ENCODE data around the gene PRDX5.

PRDX5 gene

GRCh38 chr11:64317325-64317960 lies 478 bp upstream of the PRDX5 start, which contains the start of gene TRMT112:
TRMT112 (minus strand) TSS chr11:64317559; CDS start chr11:64317526, 33 bp downstream.
- Histone ChIP-seq H3K27ac (peak within 1 kb of the TSS; percentile 91 to 99), H3K4me3 (peak within 1 kb of the TSS; percentile 91)
- peak; percentile 98 for DNase-seq (ENCODE audit: low spot score)
- no peak for TF ChIP-seq CTCF (IDR thresholded peaks at IDR 0.05)

- H3K4me3 ChIP-seq = peak overlapping the region; percentile 91
- TF ChIP-seq CTCF (IDR thresholded peaks at IDR 0.05) = no peak
- DNase-seq (ENCODE audit: low spot score) = no peak
- peak overlapping the region; percentile 91 to 99 for H3K27ac ChIP-seq
These were observed 1.1 kb downstream of the PRDX5 start for GRCh38 chr11:64318766-64319761.

DNA sequence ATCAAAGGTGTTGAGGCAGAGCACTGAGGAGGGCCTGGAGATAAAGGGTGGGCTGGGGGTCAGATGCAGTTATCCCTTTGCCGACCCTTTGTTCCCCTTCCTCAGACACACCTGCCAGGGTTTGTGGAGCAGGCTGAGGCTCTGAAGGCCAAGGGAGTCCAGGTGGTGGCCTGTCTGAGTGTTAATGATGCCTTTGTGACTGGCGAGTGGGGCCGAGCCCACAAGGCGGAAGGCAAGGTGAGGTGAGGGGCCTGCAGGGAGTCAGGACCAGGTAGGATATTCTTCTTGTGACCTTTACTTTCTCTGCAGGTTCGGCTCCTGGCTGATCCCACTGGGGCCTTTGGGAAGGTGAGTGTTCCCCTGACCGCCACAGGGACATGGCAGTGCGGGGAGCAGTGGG lies 2.6 kb downstream of the PRDX5 start:
- H3K4me3 ChIP-seq = no peak overlapping the region
- no peak overlapping the region for H3K27ac ChIP-seq
- TF ChIP-seq CTCF (IDR thresholded peaks at IDR 0.05) = no peak
- no peak for DNase-seq (ENCODE audit: low spot score)

- no peak for TF ChIP-seq CTCF (IDR thresholded peaks at IDR 0.05)
- DNase-seq (ENCODE audit: low spot score) = no peak
- Histone ChIP-seq H3K27ac (no peak overlapping the region), H3K4me3 (no peak overlapping the region)
These were observed 3.1 kb downstream of the PRDX5 start for GRCh38 chr11:64321026-64321425.

DNA sequence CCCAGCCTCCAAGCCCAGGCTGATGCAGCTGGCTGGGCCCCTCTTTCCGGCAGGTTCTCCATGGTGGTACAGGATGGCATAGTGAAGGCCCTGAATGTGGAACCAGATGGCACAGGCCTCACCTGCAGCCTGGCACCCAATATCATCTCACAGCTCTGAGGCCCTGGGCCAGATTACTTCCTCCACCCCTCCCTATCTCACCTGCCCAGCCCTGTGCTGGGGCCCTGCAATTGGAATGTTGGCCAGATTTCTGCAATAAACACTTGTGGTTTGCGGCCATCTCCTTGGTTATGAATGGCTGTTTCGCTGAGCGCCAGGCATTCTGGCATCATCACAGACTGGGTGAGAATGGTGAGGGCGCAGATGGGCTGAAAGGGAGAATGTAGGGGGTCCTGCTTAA lies 3.6 kb downstream of the PRDX5 start:
- DNase-seq (ENCODE audit: low spot score) = no peak
- Histone ChIP-seq H3K4me3 (no peak overlapping the region), H3K27ac (no peak overlapping the region)
- no peak for TF ChIP-seq CTCF (IDR thresholded peaks at IDR 0.05)

GRCh38 chr11:64322925-64323260 lies 5.0 kb downstream of the PRDX5 start:
- H3K4me3 ChIP-seq = no peak overlapping the region
- no peak for TF ChIP-seq CTCF (IDR thresholded peaks at IDR 0.05)
- DNase-seq (ENCODE audit: low spot score) = no peak
- H3K27ac ChIP-seq = no peak overlapping the region

Measured in coronary artery (tissue), 2 donors.